NCI-H1048 (cell line): ENCODE measurements around the gene AP2M1.
A peak's percentile ranks its signal among the peaks of the same experiment; 100 is the strongest.

ENCODE experiments used
- DNase-seq: peaks from one replicate; lab custom pipeline; 2025; lab: John Stamatoyannopoulos, UW

Gene AP2M1

DNA sequence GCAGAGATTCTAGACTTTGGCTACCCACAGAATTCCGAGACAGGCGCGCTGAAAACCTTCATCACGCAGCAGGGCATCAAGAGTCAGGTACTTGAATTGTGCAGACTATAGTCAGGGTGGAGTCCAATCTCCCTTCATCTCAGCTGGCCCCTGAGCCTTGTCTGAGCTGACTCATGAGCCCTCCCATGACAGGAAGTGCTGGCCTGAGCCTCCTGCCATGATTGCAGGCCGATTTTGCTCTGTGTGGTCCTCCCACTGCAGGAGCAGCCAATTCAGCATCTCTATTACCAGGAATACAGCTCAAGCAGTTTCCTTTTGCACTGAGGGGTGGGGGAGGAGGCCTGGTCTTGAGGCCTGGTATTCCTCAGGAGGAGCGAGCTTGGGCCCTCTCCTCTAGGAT is 5.5 kb downstream of the AP2M1 start:
- DNase-seq: no peak

GRCh38 chr3:184181596-184181995 is 6.9 kb downstream of the AP2M1 start:
- no peak for DNase-seq

GRCh38 chr3:184183679-184184078 is 9.0 kb downstream of the AP2M1 start:
- DNase-seq: no peak

DNA sequence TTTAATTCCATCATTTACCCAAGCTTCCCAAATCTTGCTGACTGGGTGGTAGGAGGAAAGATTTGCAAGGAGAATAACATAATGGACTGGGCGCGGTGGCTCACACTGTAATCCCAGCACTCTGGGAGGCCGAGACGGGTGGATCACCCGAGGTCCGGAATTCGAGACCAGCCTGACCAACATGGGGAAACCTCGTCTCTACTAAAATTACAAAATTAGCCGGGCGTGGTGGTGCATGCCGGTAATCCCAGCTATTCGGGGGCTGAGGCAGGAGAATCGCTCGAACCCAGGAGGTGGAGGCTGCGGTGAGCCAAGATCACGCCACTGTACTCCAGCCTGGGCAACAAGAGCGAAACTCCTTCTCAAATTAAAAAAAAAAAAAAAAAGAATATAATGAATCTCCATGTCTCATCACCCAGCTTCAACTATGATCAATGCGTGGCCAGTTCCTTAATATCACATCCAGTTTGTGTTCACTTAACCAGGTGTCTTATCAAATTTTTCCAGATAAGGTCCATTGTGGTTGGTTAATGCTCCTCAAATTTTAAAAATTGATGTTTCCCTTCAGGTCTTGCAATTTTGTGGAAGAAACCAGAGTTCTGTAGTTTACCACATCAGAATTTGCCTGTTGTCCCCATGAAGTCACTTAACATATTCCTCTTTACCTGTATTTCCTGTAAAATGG is 10.0 kb downstream of the AP2M1 start:
- DNase-seq: no peak

GRCh38 chr3:184185461-184186183 is 11.0 kb downstream of the AP2M1 start:
- DNase-seq: peak; percentile 98

GRCh38 chr3:184186184-184186901 is 11.7 kb downstream of the AP2M1 start, which contains the start of gene ABCF3:
Gene ABCF3, plus strand, starts transcription at chr3:184186199. Its CDS starts 9 bp downstream, at chr3:184186208.
- no peak for DNase-seq

GRCh38 chr3:184186902-184187207 is 12.2 kb downstream of the AP2M1 start:
- DNase-seq: no peak

- DNase-seq: no peak
These were observed 13.4 kb downstream of the AP2M1 start for GRCh38 chr3:184188080-184188479.

DNA sequence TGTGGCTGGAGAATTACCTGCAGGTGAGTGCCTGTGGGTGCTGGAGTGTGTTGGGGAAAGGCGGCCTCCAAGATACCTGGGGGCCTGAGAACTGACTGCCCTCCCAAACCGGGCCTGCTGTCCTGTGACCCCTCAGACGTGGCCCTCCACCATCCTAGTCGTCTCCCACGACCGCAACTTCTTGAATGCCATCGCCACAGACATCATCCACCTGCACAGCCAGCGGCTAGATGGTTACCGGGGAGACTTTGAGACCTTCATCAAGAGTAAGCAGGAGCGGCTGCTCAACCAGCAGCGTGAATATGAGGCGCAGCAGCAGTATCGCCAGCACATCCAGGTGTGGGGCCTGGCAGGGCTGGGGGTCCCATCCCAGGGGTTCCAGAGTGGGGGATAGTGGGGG is 14.8 kb downstream of the AP2M1 start:
- DNase-seq: no peak

DNA sequence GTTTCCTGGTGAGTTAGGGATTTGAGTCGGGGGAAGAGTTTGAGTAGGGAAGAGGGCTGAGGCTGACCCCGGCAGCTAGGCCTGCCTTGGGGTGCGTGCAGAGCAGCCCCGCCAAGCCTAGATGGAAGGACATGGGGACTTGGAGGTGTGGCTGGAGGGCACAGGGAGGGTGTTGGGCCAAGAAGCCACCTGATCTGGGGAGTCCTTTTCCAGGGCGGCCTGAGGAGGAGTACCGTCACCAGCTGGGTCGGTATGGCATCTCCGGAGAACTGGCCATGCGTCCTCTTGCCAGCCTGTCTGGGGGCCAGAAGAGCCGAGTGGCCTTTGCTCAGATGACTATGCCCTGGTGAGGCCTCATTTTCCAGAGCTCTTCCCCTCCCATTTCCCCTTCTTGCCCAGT is 18.2 kb downstream of the AP2M1 start:
- DNase-seq: no peak

DNA sequence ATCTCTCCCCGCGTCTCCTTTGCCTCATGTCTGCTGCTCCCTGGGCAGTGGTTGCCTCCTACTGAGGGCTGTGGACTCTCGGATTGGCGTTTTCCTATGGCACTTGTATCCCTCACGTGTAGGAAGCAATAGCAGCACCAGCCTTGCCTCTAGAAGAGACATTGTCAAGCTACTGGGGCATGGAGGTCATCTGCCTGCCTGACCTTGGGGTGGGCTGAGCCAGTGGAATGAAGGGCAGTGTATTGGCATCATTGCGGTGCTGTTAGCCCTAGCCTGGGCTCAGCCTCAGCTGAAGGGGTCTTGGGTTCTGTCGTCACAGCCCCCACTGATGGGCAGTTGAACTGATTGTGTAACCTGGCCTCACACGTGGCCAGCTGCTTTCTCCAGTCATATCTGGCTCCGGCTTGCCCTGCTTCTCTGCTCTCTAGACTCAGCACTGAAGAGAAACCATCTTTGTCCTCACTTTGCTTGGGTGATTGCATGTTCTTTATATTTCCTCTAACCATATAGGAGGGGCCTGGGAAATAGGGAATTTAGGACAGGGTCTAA is 19.4 kb downstream of the AP2M1 start:
- no peak for DNase-seq

- no peak for DNase-seq
These were observed 21.9 kb downstream of the AP2M1 start for GRCh38 chr3:184196536-184196935.

GRCh38 chr3:184198509-184198908 is 23.9 kb downstream of the AP2M1 start:
- no peak for DNase-seq

DNA sequence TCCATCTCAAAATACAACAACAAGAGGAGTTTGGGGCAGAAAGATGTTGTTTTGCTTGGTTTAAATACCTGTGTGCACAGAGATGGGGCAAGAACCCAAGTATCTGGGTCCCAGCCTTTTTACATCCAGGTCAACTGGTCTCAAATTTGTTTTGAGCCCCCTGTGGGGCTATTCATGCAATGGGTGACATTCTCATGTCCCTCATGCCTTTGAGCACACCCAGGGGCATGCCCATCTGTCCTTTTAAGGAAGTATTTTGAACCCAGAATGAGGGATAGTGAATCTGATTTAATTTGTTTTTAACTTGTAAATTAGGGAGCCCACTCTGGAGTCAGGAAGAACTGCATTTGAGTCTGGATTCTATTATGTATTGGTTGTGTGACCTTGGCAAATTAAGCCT is 26.2 kb downstream of the AP2M1 start:
- DNase-seq: no peak

DNA sequence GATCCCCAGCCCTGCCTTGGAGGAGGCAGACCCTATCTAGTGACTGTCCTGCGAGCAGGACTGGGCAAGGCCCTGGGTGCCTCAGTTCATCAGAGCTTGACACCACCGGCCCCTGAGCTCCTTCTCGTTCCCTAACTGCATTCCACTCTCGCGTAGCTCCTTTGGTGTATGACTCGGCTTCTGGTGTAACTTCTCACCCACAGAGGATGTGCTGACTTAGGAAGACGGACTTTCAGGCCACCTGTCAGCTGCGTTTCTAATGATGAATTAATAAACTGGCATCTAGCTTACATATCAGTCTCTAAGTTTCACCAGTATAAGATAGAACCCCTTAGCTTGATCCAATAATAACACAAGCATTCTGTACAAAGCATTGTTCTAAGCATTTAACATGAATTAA is 28.9 kb downstream of the AP2M1 start:
- no peak for DNase-seq

DNA sequence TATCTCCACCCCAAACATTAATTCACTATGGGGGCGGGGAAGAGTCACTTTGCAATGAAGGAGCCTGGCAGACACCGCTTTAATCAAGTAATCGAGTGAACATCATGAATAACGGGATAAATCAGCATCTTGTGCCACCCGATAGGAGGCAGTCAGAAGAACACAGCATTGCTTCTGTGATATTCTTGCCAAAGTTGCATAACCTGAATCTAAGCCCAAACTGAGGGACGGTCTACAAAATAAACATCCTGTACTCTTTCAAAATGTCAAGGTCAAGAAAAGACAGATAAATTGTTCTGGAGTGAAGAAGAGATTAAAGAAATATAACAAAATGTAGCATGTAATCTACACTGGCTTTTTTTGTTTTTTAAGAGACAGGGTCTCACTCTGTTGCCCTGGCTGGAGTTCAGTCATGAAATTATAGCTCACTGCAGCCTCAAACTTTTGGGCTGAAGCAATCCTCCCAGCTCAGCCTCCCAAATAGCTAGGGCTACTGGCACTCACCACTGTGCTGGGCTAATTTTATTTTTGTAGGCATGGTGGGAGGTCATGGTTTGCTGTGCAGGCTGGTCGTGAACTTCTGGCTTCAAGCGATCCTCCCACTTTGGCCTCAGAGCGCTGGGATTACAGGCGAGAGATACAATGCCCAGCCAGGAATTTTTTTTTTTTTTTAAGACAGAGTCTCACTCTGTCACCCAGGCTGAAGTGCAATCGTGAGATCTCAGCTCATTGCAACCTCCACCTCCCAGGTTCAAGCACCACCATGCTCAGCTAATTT is 34.7 kb downstream of the AP2M1 start:
- DNase-seq: no peak

- DNase-seq: no peak
These were observed 36.6 kb downstream of the AP2M1 start for GRCh38 chr3:184211297-184211696.

DNA sequence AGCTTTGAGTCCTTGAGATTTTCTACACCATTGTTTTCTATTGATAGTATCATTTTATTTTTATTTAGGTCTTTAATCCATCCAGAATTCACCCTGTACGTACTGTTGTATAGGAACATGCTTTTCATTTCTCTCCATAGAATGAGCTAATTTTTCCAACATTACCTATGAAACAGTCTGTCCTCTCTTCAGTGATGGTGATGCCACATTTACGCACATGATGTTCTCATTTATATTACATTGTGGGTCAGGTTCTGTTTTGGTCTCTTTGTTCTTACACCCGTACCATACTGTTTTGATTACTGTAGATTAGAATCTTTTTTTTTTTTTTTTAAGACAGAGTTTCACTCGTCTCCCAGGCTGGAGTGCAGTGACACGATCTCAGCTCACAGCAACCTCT is 37.1 kb downstream of the AP2M1 start:
- DNase-seq: no peak

GRCh38 chr3:184218814-184219213 is 44.2 kb downstream of the AP2M1 start:
- DNase-seq: no peak

DNA sequence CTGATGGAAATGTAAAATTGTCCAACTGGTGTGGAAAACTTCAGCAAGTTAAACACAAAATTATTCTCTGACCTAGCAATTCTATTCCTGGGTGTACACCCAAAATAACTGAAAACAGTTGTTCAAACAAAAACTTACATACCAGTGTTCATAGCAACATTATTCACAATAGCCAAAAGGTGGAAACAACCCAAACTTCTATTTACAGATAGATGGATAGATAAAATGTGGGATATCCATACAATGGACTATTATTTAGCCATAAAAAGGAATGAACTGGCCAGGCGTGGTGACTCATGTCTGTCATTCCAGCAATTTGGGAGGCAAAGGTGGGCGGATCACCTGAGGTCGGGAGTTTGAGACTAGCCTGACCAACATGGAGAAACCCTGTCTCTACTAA is 47.9 kb downstream of the AP2M1 start:
- DNase-seq: no peak

- no peak for DNase-seq
These were observed 49.3 kb downstream of the AP2M1 start for GRCh38 chr3:184223946-184224345.

DNA sequence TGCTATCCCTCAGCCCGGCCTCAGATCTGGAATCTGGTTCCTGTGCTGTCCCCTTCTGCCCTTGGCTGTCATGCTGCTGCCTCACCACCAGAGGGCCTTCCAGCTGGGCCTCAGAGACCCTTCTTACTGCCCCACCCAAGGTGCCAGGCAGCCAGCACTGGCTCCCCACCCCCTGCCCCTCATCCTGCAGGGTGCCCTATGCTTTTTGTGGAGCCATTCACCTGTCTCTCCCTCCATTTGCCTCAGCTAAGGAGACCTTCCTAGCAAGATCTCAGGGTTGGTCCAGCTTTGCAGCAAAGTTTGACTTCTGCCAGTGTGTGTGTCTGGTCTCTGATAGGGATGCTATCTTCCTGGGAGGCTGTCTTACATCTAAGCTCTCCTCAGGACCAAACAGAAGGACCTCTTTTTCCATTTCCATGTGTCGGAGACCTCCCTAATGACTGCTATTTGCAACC is 52.9 kb downstream of the AP2M1 start:
- DNase-seq: no peak
